DOHH2 (cell line): Measurements from ENCODE around the gene NAV2.

Experiments
- H3F3A ChIP-seq: fragments of 200-600 bp; sonication (generic), shearing (Covaris generic); 2 replicates; pipeline ENCODE4 v1.6.0; 2016; ENCODE audit warnings: antibody characterized with exemption, mild to moderate bottlenecking; ENCODE audit not compliant: control insufficient read depth, insufficient read depth
- H3K27ac ChIP-seq: fragments of 200-600 bp; sonication (generic); 2 replicates; pipeline ENCODE4 v1.5.1; 2014; ENCODE audit warnings: low read depth, mild to moderate bottlenecking, low read length, moderate library complexity
- H3K27me3 ChIP-seq: fragments of 200-600 bp; sonication (generic); 2 replicates; pipeline ENCODE4 v1.6.1; 2014; ENCODE audit warnings: mild to moderate bottlenecking, low read length, mixed read lengths; ENCODE audit not compliant: control insufficient read depth
- H3K36me3 ChIP-seq: fragments of 200-600 bp; sonication (generic); 2 replicates; pipeline ENCODE4 v1.6.1; 2014; ENCODE audit warnings: mild to moderate bottlenecking, low read length, moderate library complexity, mixed read lengths; ENCODE audit not compliant: control insufficient read depth
- H3K4me1 ChIP-seq: fragments of 200-600 bp; sonication (generic); 2 replicates; pipeline ENCODE4 v1.6.1; 2014; ENCODE audit warnings: mild to moderate bottlenecking, low read length, mixed read lengths; ENCODE audit not compliant: control insufficient read depth
- H3K4me2 ChIP-seq: fragments of 200-600 bp; sonication (generic); 2 replicates; pipeline ENCODE4 v1.6.0; 2014; ENCODE audit warnings: mild to moderate bottlenecking, low read length, moderate library complexity
- H3K4me3 ChIP-seq: fragments of 200-600 bp; sonication (generic); 2 replicates; pipeline ENCODE4 v1.5.1; 2014; ENCODE audit warnings: mild to moderate bottlenecking, low read length, mixed read lengths
- H3K79me2 ChIP-seq: fragments of 200-600 bp; sonication (generic); 2 replicates; pipeline ENCODE4 v1.6.1; 2014; ENCODE audit warnings: mild to moderate bottlenecking, low read length, mixed read lengths; ENCODE audit not compliant: control insufficient read depth
- H3K9me2 ChIP-seq: fragments of 200-600 bp; sonication (generic); replicated peaks from 2 replicates; pipeline ENCODE4 v1.6.1; 2014; ENCODE audit warnings: mild to moderate bottlenecking, low read length, mixed read lengths; ENCODE audit not compliant: control insufficient read depth
- H3K9me3 ChIP-seq: fragments of 200-600 bp; sonication (generic); 2 replicates; pipeline ENCODE4 v1.6.1; 2014; ENCODE audit warnings: antibody characterized with exemption, low read length, mixed read lengths; ENCODE audit not compliant: control insufficient read depth, insufficient read depth
- H4K20me1 ChIP-seq: fragments of 200-600 bp; sonication (generic); 2 replicates; pipeline ENCODE4 v1.6.0; 2014; ENCODE audit warnings: low read depth, mild to moderate bottlenecking, antibody characterized with exemption, low read length, moderate library complexity; ENCODE audit not compliant: control insufficient read depth, insufficient read depth
- CTCF ChIP-seq: fragments of 200-600 bp; sonication (generic); IDR thresholded peaks from one replicate; pipeline ENCODE4 v1.5.1; 2014; ENCODE audit warnings: antibody characterized with exemption, mild to moderate bottlenecking, low read depth, low read length; ENCODE audit not compliant: poor library complexity, severe bottlenecking
- EZH2phosphoT487 ChIP-seq: fragments of 200-600 bp; sonication (generic); IDR thresholded peaks from 2 replicates; pipeline ENCODE4 v1.6.1; 2017; ENCODE audit warnings: borderline replicate concordance, mild to moderate bottlenecking, antibody characterized with exemption, low read length, moderate library complexity, mixed read lengths

Gene NAV2

GRCh38 chr11:19789245-19789644 lies 76.6 kb downstream of the NAV2 start:
- Histone ChIP-seq H3K4me2 (no peak overlapping the region), H3K36me3 (no peaks in the 10 kb centered on the region), H4K20me1 (no peaks in the 10 kb centered on the region), H3K4me1 (peaks cover 2% of the 10 kb centered on the region; the same call in 1 of the 2 replicates), H3K9me2 (no peaks in the 10 kb centered on the region), H3K27me3 (no peaks in the 10 kb centered on the region), H3K79me2 (no peaks in the 10 kb centered on the region), H3F3A (no peaks in the 10 kb centered on the region), H3K9me3 (no peaks in the 10 kb centered on the region), H3K4me3 (no peak overlapping the region), H3K27ac (no peak overlapping the region)
- TF ChIP-seq CTCF (no peak), EZH2phosphoT487 (no peak)

GRCh38 chr11:19789835-19790710 lies 77.4 kb downstream of the NAV2 start:
- Histone ChIP-seq H3F3A (no peaks in the 10 kb centered on the region), H3K9me3 (no peaks in the 10 kb centered on the region), H3K36me3 (no peaks in the 10 kb centered on the region), H4K20me1 (no peaks in the 10 kb centered on the region), H3K4me1 (peaks cover 2% of the 10 kb centered on the region; the same call in 1 of the 2 replicates), H3K79me2 (no peaks in the 10 kb centered on the region), H3K9me2 (no peaks in the 10 kb centered on the region), H3K27me3 (no peaks in the 10 kb centered on the region), H3K4me3 (no peak overlapping the region), H3K4me2 (no peak overlapping the region), H3K27ac (no peak overlapping the region)
- TF ChIP-seq EZH2phosphoT487 (no peak), CTCF (no peak)

GRCh38 chr11:19790831-19791552 lies 78.4 kb downstream of the NAV2 start:
- no peak for TF ChIP-seq CTCF
- TF ChIP-seq EZH2phosphoT487: no peak
- Histone ChIP-seq H3K36me3 (no peaks in the 10 kb centered on the region), H3K27ac (no peak overlapping the region), H3K4me1 (peaks cover 2% of the 10 kb centered on the region; the same call in 1 of the 2 replicates), H3K9me3 (no peaks in the 10 kb centered on the region), H3K79me2 (no peaks in the 10 kb centered on the region), H3K27me3 (no peaks in the 10 kb centered on the region), H3K4me2 (0 out of 2 replicates have a peak overlapping the region, but pooled peaks have one; percentile 6), H3F3A (no peaks in the 10 kb centered on the region), H4K20me1 (no peaks in the 10 kb centered on the region), H3K4me3 (no peak overlapping the region), H3K9me2 (no peaks in the 10 kb centered on the region)
